ENCODE measurements around the gene UCN2.

UCN2 gene

GRCh38 chr3:48528048-48528447 is 35.5 kb downstream of the UCN2 start:
- no peak overlapping the region for H3K4me3 ChIP-seq (ENCODE audit: low read length)
- no peak for TF ChIP-seq CTCF (IDR thresholded peaks at IDR 0.05; ENCODE audit: insufficient read depth, low read depth, low read length, missing control alignments)
- no peak for DNase-seq (ENCODE audit: low read depth)

GRCh38 chr3:48524970-48525369 is 38.6 kb downstream of the UCN2 start:
- no peak for DNase-seq (ENCODE audit: low read depth)
- no peak overlapping the region for H3K4me3 ChIP-seq (ENCODE audit: low read length)
- TF ChIP-seq CTCF (IDR thresholded peaks at IDR 0.05; ENCODE audit: insufficient read depth, low read depth, low read length, missing control alignments), result no peak

GRCh38 chr3:48521635-48522034 is 41.9 kb downstream of the UCN2 start:
- no peak for TF ChIP-seq CTCF (IDR thresholded peaks at IDR 0.05; ENCODE audit: insufficient read depth, low read depth, low read length, missing control alignments)
- no peak overlapping the region for H3K4me3 ChIP-seq (ENCODE audit: low read length)
- DNase-seq (ENCODE audit: low read depth), result no peak

- no peak for TF ChIP-seq CTCF (IDR thresholded peaks at IDR 0.05; ENCODE audit: insufficient read depth, low read depth, low read length, missing control alignments)
- DNase-seq (ENCODE audit: low read depth), result no peak
- no peak overlapping the region for H3K4me3 ChIP-seq (ENCODE audit: low read length)
These were observed 44.3 kb downstream of the UCN2 start for GRCh38 chr3:48519277-48519643.

GRCh38 chr3:48518638-48519276 is 44.8 kb downstream of the UCN2 start:
- H3K4me3 ChIP-seq (ENCODE audit: low read length), result no peak overlapping the region

GRCh38 chr3:48518069-48518468 is 45.5 kb downstream of the UCN2 start:
- no peak for TF ChIP-seq CTCF (IDR thresholded peaks at IDR 0.05; ENCODE audit: insufficient read depth, low read depth, low read length, missing control alignments)
- no peak overlapping the region for H3K4me3 ChIP-seq (ENCODE audit: low read length)

More at GRCh38 chr3:48518638-48519276, 44.8 kb downstream of the UCN2 start:
- no peak for DNase-seq (ENCODE audit: low read depth)
- no peak for TF ChIP-seq CTCF (IDR thresholded peaks at IDR 0.05; ENCODE audit: insufficient read depth, low read depth, low read length, missing control alignments)

GRCh38 chr3:48516571-48516970 is 47.0 kb downstream of the UCN2 start:
- no peak overlapping the region for H3K4me3 ChIP-seq (ENCODE audit: low read length)
- no peak for TF ChIP-seq CTCF (IDR thresholded peaks at IDR 0.05; ENCODE audit: insufficient read depth, low read depth, low read length, missing control alignments)
- no peak for DNase-seq (ENCODE audit: low read depth)

More at GRCh38 chr3:48518069-48518468, 45.5 kb downstream of the UCN2 start:
- DNase-seq (ENCODE audit: low read depth), result no peak
